Measurements from ENCODE around the gene SLA2.
A peak's percentile ranks its signal among the peaks of the same experiment; 100 is the strongest.

SLA2 gene

DNA sequence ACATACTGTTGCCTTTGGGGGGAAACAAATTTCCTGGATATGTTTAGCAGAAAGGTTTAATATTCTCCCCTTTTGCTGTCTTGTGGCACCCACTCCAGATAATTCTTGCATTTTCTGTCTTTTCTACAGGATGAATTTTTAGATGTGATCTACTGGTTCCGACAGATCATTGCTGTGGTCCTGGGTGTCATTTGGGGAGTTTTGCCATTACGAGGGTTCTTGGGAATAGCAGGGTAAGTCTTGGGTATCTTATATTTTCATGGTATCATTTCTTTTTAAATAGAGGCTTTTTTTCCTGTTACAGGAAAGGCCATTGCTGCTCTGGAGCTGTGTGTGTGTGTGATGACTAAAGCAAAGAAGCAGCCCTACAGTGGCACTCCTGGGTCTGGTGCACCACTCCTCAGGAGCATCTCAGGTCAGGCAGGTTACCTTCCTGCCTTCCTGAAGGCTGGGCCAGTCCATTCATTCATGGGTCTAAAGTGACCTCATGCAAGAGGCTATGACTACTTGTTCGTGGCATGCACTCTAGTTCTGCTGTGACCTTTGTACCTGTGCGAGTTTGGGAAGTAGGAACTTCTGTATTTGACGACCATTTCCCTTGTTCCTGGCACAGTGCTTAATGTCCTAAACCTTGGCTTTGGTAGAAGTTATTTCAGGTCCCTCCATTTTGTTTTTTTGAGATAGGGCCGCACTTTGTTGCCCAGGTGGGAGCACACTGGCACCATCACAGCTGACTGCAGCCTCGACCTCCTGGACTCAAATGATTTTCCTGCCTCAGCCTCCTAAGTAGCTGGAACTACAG, 38.2 kb downstream of the SLA2 start:
- no peak for DNase-seq

DNA sequence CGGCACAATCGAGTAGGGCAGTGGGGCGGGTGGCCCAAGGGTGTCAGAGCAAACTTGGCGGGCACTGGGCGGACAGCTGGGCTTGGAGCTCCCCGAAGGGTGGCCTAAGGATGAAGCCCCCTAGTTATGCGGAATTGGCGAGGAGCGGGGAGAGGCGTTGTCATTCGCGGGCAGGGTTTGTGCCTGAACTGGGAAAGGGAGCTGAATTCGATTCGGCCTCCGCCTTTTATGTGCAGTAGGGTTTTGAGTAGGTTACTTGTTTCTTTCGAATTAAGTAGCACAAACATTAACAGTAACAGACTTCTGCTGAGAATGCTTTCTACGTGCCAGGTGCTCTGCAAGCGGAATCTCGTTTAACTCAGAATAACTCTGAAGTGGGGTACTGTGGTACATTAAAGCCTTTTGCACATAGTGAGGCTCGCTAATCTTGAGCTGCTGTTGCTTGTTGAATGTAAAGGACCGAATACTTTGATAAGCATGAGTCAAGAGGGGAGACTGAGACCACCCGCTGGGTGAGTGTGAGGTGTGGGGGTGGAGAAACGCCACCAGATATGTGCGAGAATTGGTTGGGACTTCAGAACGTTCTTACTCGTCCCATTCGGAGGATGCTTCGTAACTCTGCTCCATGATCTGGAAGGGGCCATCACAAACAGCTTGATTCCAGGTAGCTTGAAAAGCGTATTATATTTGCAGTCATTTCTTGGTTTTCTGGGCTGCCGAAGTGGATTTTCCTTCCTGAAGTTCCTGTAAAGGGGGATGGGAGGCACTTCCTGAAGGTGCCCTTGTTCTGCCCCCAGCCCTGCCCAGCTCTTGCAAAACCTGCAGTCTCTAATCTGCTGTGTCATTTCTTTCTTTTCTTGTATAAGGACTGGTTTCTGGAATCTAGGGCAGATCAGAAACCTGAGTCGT, 39.6 kb downstream of the SLA2 start:
- DNase-seq = peak; percentile 52

DNA sequence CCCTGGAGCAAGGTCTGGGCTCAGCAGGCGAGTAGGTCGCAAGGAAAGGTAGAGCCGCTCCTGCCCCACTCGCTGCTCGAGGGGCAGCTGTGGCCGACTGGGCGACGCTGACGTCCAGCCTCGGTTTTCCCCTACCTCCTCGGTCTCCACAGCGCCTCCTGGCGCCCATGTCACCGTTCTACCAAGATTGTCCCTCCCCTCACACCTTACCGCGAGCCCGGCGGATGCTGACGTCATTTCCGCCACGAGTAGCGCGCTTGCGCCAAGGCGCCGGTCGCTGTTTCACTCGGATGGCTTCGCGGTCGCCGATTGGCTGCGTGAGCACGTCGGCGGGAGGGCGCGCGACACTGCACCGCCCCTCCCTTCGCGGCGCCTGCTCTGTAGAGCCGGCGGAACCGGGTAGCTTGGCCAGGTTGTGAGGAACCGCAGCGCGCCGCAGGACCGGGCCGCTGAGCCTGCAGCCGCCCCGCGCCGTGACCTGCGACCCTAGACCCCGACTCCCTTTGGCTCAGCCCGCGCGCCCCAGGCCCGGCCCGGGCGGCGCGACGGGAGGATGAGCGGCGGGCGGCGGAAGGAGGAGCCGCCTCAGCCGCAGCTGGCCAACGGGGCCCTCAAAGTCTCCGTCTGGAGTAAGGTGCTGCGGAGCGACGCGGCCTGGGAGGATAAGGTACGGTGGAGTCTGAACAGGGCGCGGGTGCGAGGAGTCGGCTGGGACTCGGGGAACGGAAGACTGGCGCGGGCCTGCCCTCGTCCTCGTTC, 40.4 kb downstream of the SLA2 start, which contains the start of gene RAB5IF:
Gene RAB5IF (plus strand): TSS at position 381 of the 759 bp plus-strand sequence. CDS start 173 bp downstream, at position 554.
- peak; percentile 99 for DNase-seq

DNA sequence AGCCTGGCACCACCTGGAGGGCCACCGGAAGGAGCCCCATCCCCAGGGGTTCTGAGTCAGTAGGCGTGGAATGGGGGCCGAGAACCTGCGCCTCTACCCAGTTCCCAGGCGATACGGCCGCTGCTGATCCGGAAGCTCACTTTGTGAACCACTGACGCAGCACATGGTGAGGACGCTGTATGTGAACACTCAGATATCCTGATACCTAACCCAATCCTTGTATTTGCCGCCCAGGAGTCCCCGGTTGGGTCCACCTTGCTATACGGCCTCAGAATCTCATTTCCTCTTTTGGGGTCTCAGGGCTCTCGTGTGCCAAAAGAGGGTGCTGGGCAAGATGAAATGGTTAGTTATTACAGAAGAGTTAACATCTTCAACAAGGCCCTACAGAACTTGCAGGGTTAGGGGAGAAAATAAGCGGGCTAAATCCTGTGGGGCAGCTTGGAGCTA, 41.0 kb downstream of the SLA2 start:
- DNase-seq = peak; percentile 48

DNA sequence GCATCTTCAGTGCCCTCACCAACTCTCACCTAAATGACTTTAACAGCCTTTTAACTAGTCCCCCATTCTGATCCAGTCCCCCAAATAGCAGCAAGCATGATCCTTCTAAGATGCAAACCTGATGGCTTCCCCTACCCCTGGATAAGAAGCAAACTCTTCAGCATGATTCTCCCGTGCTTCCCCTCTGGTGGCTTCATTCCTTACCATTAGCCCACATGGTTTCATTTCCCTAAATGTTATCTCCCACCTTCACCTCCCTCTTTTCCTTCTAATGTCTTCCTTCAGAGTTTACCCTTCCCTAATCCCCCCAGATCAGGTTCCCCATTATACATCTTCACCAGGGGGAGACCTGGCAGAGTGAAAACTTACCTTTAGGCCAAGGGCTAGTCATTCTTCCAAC, 44.5 kb downstream of the SLA2 start:
- DNase-seq = no peak

DNA sequence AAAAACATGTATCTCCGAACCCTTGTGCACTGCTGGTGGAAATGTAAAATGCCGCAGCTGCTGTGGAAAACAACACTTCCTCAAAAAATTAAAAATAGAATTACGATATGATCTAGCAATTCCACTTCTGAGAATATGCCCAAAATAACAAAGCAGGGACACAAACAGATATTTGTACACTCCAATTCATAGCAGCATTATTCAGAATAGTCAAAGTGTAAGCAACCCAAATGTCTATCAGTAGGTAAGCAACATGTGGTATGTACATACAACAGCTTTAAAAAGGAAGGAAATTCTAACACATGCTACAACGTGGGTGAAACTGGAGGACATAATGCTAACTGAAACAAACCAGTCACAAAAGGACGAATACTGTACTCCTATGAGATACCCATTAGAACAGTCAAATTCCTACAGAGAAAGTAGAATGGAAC, 46.1 kb downstream of the SLA2 start:
- no peak for DNase-seq

DNA sequence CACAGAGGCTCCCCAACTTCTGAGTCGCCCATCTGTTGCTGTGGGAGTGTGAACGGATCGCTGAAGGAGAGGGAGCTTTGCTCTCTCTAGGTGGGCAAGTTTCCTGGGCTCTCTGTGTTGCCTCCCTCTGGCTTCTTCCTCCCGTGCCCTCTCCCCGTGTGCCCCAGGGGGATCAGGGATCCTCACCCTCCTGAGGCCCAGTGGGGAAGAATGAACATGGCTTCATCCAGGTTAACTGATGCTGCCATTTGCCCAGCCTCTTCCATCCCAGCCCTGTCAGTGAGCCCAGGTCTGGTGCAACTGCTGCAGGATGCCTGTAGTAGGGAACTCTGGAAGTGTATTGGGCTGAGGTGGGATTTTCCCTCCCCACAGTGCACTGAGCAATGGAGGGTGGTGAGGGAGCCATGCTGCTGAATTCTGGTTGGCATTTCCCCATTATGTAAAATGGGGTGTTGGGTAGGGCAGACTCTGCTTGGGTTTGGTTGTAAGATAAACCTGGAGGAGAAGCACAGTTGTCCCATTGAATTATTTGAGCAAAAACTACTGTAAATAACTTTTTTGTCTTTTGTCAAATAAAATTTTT, 52.6 kb downstream of the SLA2 start:
- no peak for DNase-seq

DNA sequence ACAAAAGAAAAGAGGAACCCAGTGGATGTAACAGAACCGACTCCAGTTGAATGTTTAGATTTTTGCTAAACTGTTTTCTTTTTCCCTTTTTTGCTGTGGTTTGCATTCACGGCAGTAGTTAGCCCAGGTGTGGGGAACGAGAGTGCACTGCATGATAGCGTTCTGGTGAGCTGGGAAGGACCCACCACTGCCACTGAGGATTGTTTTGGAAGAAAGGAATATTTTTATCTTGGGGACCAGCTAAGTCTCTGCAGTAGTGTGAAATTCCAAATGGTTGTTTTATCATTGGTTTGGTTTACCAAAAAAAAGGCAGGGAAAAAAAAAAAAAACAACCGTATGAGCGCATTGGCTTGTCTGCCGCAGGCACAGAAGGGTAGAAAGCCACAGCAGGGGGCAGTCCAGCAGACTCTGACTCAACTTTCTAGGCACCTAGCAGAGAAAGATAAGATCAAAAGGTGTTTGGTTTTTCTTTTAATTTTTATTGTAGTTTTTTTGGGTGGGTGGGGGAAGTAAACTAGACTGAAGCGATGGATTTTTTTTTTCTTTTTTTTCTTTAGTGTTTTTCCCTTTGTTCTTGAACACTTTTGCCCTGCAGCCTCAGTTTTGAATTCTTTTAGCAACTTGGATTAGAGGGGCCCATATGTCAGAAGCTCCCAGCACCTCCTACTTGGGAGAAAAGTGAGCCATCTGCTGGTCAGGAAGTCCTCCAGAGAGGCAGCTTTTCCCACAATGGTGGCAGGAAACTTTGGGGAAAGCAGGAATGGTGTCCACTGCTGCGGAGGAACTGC, 53.9 kb downstream of the SLA2 start:
- no peak for DNase-seq

DNA sequence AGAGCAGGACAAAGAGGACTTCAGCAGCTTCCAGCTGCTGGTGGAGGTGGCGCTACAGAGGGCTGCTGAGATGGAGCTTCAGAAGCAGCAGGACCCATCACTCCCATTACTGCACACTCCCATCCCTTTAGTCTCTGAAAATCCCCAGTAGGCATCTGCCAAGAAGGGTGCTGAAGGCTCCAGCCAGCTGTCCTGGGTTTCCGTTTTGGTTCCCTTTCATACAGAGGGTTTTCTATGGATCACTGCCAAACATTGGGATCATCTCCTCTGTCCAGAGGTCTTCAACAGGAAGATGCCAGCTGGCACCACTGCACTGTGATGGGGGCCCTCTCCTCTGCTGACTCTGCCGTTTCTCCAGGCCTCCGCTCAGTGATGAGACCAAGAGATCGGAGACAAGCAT, 54.7 kb downstream of the SLA2 start:
- no peak for DNase-seq

DNA sequence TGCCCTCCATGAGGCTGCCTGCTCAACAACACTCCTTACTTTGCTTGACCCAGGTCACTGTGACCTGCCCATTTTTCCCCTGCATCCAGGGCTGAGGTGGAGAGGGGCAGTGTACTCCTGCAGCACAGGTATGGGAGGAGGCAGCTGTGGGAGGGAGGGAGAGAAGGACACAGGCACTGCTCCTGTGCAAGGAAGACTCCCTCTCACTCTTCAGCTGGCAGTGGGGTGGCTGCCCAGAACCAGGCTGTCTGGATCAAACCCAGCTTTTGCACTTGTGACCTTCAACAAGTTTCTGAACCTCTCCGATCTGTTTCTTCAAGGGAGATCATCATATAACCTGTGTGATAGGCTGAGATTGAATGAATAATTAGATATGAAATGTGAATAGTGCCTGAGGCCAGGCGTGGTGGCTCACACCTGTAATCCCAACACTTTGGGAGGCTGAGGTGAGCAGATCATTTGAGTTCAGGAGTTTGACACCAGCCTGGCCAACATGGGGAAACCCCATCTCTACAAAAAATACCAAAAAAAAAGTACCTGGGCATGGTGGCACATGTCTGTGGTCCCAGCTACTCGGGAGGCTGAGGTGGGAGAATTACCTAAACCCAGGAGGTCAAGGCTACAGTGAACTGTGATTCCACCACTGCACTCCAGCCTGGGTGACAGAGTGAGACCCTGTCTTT, 58.5 kb downstream of the SLA2 start:
- DNase-seq = no peak

DNA sequence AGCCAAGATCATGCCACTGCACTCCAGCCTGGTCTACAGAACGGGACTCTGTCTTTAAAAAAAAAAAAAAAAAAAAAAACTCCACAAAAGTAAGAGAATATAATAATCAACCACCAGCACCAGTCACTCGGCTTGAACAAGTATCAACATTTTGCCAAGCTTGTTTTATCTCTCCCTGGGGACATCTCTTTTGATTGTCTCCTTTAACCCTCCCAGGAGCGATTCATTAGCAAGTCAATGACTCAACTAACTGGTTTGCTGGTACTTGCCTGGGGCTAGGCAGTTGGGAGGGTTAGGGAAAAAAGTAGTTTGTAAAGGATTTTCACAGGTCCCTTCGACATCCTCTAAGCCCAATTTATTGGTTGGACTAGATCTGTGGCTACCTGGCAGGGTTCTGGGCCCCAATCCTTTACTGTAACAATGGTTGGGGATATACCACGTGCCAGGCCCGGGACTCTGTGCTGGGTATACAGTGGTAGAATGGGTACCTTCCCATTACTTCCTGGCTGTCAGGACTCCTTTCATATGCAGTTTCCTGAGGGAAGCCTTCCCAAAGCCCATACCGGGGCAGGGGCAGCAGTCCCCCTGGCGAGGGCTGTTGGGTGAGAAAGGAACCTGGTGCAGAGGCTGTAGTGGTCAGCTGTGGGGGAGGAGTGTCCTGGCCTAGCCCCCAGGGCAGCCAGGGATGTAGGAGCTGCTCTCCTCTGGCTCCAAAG, 60.4 kb downstream of the SLA2 start:
- no peak for DNase-seq

DNA sequence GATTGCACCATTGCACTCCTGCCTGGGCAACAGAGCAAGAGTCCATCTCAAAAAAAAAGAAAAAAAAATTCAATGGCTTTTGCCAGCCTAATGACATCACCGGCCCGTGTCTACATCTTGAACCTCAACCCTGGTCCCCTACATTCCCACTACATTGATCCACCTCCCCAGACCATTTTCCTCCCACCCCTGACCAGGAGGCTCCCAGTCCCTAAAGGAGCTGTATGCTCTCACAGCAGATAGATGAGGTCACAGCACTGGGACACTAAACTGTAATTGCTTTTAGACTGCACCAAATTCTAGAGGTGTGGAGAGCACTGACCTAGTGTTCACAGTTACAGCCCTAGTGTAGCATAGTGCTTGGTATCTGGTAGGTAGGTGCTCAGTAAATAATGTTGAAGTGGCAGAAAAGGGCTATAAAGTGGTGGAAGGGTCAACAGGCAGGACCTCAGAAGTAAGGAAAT, 61.9 kb downstream of the SLA2 start:
- DNase-seq = no peak

DNA sequence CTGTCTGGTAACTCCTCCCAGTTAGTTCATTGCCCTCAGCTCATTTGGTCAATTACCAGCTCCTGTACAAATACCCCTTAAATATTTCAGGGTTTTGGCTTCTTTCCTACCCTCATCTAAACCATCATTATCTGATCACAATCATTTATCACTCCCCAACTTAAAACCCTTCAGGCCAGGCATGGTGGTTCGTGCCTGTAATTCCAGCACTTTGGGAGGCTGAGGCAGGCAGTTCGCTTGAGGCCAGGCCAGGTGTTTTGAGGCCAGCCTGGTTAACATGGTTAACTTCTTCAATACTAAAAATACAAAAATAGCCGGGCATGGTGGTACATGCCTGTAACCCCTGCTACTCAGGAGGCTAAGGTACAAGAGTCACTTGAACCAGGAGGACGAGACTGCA, 63.2 kb downstream of the SLA2 start:
- DNase-seq = no peak

DNA sequence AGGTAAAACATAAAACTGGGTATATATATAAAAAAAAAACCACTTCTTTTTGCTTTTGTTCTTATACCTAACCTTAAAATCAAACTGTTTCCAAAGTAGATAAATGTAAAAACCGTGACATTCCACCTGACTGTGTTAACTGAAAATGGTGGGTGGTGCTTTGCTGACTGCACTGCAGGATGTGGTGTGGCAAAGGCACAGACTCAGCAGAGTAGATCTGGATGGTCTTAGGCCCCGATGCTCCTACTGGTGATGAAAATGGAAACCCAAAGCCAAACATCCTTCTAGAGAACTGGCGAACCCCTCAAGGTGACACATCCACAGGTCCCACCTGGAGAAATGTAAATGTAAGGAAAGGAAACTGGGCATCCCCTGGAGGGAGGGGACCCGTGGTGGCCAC, 63.7 kb downstream of the SLA2 start:
- DNase-seq = no peak

DNA sequence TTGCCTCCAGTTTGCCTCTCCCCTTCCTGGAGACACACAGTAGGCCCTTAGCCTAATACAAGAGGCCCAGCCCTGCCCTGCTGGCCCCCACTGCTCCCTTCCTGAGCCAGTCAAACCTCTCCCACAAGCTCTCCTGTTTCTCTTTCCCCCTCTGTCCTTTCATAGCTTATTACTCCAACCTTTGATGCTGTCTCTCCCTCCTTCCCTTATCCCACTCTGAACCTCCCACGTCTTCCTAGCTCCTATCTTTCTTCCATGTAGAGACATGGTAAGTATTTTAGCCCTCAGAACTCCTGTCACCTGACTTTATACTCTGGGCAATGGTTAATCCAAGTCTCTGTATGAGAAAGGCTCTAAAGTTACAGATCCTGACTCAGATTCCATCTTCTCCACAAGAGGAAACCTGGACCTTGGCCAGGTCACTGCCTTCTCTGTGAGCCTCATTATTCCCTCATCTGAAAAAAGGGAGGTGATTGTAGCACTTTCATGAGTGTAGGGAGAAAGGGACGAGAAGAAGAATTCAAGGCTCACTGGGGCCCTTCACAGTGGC, 65.9 kb downstream of the SLA2 start:
- DNase-seq = no peak

DNA sequence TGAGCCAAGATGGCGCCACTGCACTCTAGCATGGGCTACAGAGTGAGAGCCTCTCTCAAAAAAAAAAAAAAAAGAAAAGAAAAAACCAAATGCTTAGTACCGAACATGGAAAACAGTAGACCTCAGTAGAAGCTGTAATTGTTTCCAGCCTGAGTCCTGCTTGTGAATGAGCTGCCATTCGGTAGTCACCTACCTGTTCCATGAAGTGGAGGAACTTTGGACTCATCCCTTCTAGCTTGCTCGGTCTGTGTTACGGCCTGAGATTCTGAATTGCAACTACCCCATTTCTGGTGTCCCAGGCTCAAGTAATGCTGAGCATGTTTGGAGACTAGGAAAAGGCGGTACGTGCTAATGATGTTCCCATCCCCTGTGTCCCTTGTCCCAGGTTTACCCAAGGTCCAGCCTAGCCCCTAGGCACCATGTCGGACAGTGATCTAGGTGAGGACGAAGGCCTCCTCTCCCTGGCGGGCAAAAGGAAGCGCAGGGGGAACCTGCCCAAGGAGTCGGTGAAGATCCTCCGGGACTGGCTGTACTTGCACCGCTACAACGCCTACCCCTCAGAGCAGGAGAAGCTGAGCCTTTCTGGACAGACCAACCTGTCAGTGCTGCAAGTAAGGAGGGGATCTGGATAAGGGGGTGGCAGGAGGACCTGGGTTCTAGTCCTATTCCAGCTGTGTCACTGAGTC, 67.5 kb downstream of the SLA2 start:
- DNase-seq = no peak

DNA sequence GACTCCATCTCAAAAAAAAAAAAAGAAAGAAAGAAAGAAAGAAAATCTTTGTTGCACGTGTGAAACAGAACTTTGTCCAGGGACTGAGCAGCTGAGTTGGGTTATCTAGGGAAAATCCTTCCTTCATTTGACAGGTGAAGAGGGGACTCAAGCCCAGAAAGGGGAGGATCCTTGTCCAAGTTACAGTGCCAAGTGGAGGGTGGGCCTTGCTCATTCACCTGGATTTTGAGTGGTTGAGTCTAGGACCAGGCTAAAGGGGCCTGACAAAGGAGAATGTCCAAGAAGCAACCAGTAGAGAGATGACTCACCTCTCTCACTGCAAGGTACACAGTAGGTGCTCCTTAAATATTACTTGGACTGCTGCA, 69.9 kb downstream of the SLA2 start:
- DNase-seq = no peak

DNA sequence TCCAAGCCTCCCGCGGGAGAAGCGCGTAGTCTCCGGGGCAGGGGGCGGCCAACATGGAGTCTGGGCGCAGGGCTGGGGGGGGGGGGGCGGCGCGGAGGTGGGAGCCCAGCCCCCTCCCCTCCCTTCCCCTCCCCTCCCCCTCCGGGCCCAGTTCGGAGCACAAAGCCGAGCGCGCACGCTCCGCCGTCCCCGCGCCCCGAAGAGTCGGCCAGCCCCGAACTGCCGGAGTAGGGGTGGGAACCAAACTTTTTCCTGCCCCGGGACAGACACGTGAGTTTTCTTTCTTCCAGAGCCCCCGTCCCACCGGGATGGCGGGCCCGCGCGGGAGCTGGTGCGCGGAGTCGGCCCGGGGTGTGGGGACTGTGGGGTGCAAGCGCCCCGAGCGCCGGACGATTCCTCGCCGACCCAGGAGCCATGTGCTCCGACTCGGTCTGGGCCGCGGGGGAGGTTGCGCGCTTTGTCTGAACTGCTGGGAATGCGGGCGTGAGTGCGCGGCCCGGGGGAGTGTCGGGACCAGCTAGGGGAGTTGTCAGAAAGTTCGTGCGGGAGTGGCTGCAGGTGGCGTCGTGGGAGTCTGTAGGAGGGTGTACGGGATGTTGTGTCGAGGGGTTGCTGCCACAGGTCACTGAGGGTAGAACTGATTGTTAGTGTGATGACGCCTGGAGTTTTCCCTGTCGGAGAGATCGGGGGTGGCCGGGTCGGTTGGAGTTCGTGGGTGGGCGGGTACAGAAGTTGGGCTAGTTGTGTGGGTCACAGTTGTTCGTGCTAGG, 71.4 kb downstream of the SLA2 start:
- DNase-seq = peak; percentile 73

Measured in right forelimb (tissue), 1 donor.